WTC11 (cell line): ENCODE measurements around the gene LRRK2. TPM values are rescaled to one million over a fixed set of nuclear protein-coding genes. Genes with fewer than 3 reads are reported as not detected.

Experiments
- ATAC-seq: fragments of 200-7000 bp; cut with Tn5 transposase; 2 replicates; pipeline ENCODE4 v1.10.0; 2021; ENCODE audit warnings: mild to moderate bottlenecking, moderate library complexity
- Bru-seq: library from RNA; stranded (reverse); fragments of 400-500 nt; gene quantifications from one replicate; lab custom pipeline; 2021; lab: Mats Ljungman, UMichigan
- CTCF ChIA-PET: fragments of 300-600 bp; sonication (Branson Sonifier 250); formaldehyde crosslinking; loops from one replicate; lab custom pipeline; 2021; ENCODE audit warnings: antibody characterized with exemption; lab: Charles Lee
- POLR2A ChIA-PET: fragments of 350-600 bp; sonication (Branson Sonifier 250); formaldehyde crosslinking; loops from one replicate; lab custom pipeline; 2021; ENCODE audit warnings: antibody characterized with exemption; lab: Charles Lee
- DNase-seq: peaks from one replicate; pipeline ENCODE4 v3.0.0; 2021; ENCODE audit warnings: low spot score
- H3K27ac Mint-ChIP-seq: 2 replicates; pipeline ENCODE4 v1.8.0; 2021; ENCODE audit warnings: mixed read lengths
- H3K27me3 Mint-ChIP-seq: 2 replicates; pipeline ENCODE4 v1.8.0; 2021; ENCODE audit warnings: low read depth, mild to moderate bottlenecking, moderate library complexity, mixed read lengths
- H3K36me3 Mint-ChIP-seq: 2 replicates; pipeline ENCODE4 v1.8.0; 2021; ENCODE audit warnings: mixed read lengths
- H3K4me1 Mint-ChIP-seq: 2 replicates; pipeline ENCODE4 v1.8.0; 2022; ENCODE audit warnings: mixed read lengths
- H3K4me3 Mint-ChIP-seq: 2 replicates; pipeline ENCODE4 v1.8.0; 2021; ENCODE audit warnings: mild to moderate bottlenecking, moderate library complexity, mixed read lengths
- H3K9me3 Mint-ChIP-seq: 2 replicates; pipeline ENCODE4 v1.8.0; 2021; ENCODE audit warnings: mixed read lengths
- ATF1 ChIP-seq: sonication (generic); formaldehyde crosslinking; IDR thresholded peaks from 2 replicates; pipeline ENCODE4 v1.8.1; 2023; ENCODE audit warnings: mild to moderate bottlenecking, moderate library complexity, missing genetic modification reagents
- E2F5 ChIP-seq: sonication (generic); formaldehyde crosslinking; IDR thresholded peaks from 2 replicates; pipeline ENCODE4 v1.8.1; 2022; ENCODE audit warnings: mild to moderate bottlenecking, moderate library complexity, missing genetic modification reagents
- ESRRA ChIP-seq: sonication (generic); formaldehyde crosslinking; IDR thresholded peaks from 2 replicates; pipeline ENCODE4 v1.8.1; 2022; ENCODE audit warnings: mild to moderate bottlenecking, missing genetic modification reagents, borderline replicate concordance
- ETV6 ChIP-seq: sonication (generic); formaldehyde crosslinking; IDR thresholded peaks from 2 replicates; pipeline ENCODE4 v1.8.1; 2022; ENCODE audit warnings: mild to moderate bottlenecking, missing genetic modification reagents
- FOXK1 ChIP-seq: sonication (generic); formaldehyde crosslinking; IDR thresholded peaks from 2 replicates; pipeline ENCODE4 v1.8.0; 2022; ENCODE audit warnings: mild to moderate bottlenecking, moderate library complexity, missing genetic modification reagents
- JAZF1 ChIP-seq: fragments of 250-450 bp; sonication (Bioruptor Pico); IDR thresholded peaks from 2 replicates; pipeline ENCODE4 v1.9.0; 2021; ENCODE audit warnings: moderate library complexity, mild to moderate bottlenecking, inconsistent platforms
- JUN ChIP-seq: sonication (generic); formaldehyde crosslinking; IDR thresholded peaks from 2 replicates; pipeline ENCODE4 v1.8.0; 2023; ENCODE audit warnings: mild to moderate bottlenecking, missing genetic modification reagents
- MAX ChIP-seq: sonication (generic); formaldehyde crosslinking; IDR thresholded peaks from 2 replicates; pipeline ENCODE4 v1.8.0; 2022; ENCODE audit warnings: mild to moderate bottlenecking, missing genetic modification reagents
- MYBL2 ChIP-seq: sonication (generic); formaldehyde crosslinking; IDR thresholded peaks from 2 replicates; pipeline ENCODE4 v1.8.1; 2023; ENCODE audit warnings: mild to moderate bottlenecking, moderate library complexity, missing genetic modification reagents
- NFYB ChIP-seq: sonication (generic); formaldehyde crosslinking; conservative IDR thresholded peaks from 2 replicates; pipeline ENCODE4 v1.8.0; 2022; ENCODE audit warnings: low read depth, missing genetic modification reagents
- PREB ChIP-seq: sonication (generic); formaldehyde crosslinking; IDR thresholded peaks from 2 replicates; pipeline ENCODE4 v1.8.1; 2022; ENCODE audit warnings: mild to moderate bottlenecking, missing genetic modification reagents, moderate library complexity, borderline replicate concordance
- TP53 ChIP-seq: sonication (generic); formaldehyde crosslinking; IDR thresholded peaks from 2 replicates; pipeline ENCODE4 v1.8.1; 2023; ENCODE audit warnings: mild to moderate bottlenecking, missing genetic modification reagents
- ZBTB43 ChIP-seq: sonication (generic); formaldehyde crosslinking; IDR thresholded peaks from 2 replicates; pipeline ENCODE4 v1.8.1; 2023; ENCODE audit warnings: mild to moderate bottlenecking, missing genetic modification reagents
- ZMAT4 ChIP-seq: fragments of 250-450 bp; sonication (Bioruptor Pico); IDR thresholded peaks from 2 replicates; pipeline ENCODE4 v1.9.0; 2021; ENCODE audit warnings: mild to moderate bottlenecking
- ZNF232 ChIP-seq: sonication (generic); formaldehyde crosslinking; IDR thresholded peaks from 2 replicates; pipeline ENCODE4 v1.8.0; 2022; ENCODE audit warnings: mild to moderate bottlenecking, missing genetic modification reagents
- ZNF423 ChIP-seq: fragments of 250-450 bp; sonication (Bioruptor Pico); IDR thresholded peaks from 2 replicates; pipeline ENCODE4 v2.1.2; 2022; ENCODE audit warnings: mild to moderate bottlenecking, moderate library complexity
- ZNF532 ChIP-seq: fragments of 250-450 bp; sonication (Bioruptor Pico); IDR thresholded peaks from 2 replicates; pipeline ENCODE4 v1.9.0; 2021; ENCODE audit warnings: mild to moderate bottlenecking, borderline replicate concordance
- ZNF671 ChIP-seq: fragments of 250-450 bp; sonication (Bioruptor Pico); IDR thresholded peaks from 2 replicates; pipeline ENCODE4 v1.8.0; 2021; ENCODE audit warnings: mild to moderate bottlenecking
- long read RNA-seq, 3 experiments: library from RNA in 1 of 3; library from capped mRNA in 1 of 3; library from polyadenylated mRNA in 1 of 3; unstranded in 2 of 3; stranded (forward) in 1 of 3; transcript quantifications; one replicate each; pipeline ENCODE4 v2.0.0, GENCODE V29; 2021
- total RNA-seq: library from RNA; stranded (reverse); gene quantifications from 3 replicates; pipeline ENCODE4 v1.2.3, GENCODE V29; 2021
- TF ChIP-seq, protein P1 (sequence below): sonication (generic); formaldehyde crosslinking; IDR thresholded peaks from 2 replicates; pipeline ENCODE4 v1.8.0; 2023; ENCODE audit warnings: missing genetic modification reagents, mild to moderate bottlenecking, borderline replicate concordance
- TF ChIP-seq, protein P2 (sequence below): sonication (generic); formaldehyde crosslinking; conservative IDR thresholded peaks from 2 replicates; pipeline ENCODE4 v1.8.1; 2022; ENCODE audit warnings: mild to moderate bottlenecking, missing genetic modification reagents

Gene LRRK2
- total RNA-seq (0.23 to 0.46 TPM (median 0.46 TPM) in 3 replicates), Bru-seq, nascent RNA (percentile 15 among the genes with signal in this experiment)
- long read RNA-seq, experiment 1, result 0 reads
- long read RNA-seq, experiment 2, result 0 reads
- long read RNA-seq, experiment 3, result 0 reads

DNA sequence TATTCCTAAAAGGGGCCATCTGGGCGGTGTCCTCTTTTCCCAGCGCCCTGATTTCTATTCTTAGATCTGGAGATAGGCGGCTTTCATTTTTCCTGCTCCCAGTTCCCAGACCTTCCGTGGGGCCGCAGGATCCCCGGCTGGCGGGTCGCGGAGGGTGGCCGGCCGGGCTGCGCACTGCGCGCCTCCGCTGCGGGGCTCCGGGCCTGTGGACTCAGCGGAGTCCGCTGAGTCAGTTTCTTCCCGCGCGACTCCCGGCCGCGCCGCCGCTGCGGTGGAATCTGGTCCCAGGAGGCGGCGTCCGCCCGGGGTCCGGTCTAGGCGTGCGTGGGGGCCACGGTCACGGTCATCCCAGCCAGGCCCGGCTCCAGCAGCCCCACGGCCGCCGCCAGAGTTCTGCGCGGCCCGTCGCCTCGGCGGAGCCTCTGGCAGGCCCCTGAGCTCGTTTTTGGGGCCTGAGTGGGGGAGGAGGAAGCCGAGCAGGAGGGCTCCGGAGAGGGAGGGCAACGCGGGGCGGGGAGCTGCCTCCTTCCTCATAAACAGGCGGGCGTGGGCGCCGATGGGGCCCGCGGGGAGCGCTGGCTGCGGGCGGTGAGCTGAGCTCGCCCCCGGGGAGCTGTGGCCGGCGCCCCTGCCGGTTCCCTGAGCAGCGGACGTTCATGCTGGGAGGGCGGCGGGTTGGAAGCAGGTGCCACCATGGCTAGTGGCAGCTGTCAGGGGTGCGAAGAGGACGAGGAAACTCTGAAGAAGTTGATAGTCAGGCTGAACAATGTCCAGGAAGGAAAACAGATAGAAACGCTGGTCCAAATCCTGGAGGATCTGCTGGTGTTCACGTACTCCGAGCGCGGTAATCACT, at the start of gene LRRK2:
Gene LRRK2 (plus strand): TSS at position 559 of the 853 bp plus-strand sequence. CDS start 135 bp downstream, at position 694.
- DNase-seq, result peak; percentile 41
- ChIA-PET CTCF (no interaction called here), POLR2A (no interaction called here)
- Mint-ChIP-seq H3K4me3 (peak within 1 kb of the TSS; percentile 68), H3K9me3 (peaks cover 9% of the 10 kb centered on the region), H3K4me1 (peaks cover 24% of the 10 kb centered on the region), H3K36me3 (no peaks in the 10 kb centered on the region), H3K27me3 (peaks cover 37% of the 10 kb centered on the region), H3K27ac (no peak within 1 kb of the TSS)
- ATAC-seq, result peak; percentile 79
- TF ChIP-seq, protein P1, sequence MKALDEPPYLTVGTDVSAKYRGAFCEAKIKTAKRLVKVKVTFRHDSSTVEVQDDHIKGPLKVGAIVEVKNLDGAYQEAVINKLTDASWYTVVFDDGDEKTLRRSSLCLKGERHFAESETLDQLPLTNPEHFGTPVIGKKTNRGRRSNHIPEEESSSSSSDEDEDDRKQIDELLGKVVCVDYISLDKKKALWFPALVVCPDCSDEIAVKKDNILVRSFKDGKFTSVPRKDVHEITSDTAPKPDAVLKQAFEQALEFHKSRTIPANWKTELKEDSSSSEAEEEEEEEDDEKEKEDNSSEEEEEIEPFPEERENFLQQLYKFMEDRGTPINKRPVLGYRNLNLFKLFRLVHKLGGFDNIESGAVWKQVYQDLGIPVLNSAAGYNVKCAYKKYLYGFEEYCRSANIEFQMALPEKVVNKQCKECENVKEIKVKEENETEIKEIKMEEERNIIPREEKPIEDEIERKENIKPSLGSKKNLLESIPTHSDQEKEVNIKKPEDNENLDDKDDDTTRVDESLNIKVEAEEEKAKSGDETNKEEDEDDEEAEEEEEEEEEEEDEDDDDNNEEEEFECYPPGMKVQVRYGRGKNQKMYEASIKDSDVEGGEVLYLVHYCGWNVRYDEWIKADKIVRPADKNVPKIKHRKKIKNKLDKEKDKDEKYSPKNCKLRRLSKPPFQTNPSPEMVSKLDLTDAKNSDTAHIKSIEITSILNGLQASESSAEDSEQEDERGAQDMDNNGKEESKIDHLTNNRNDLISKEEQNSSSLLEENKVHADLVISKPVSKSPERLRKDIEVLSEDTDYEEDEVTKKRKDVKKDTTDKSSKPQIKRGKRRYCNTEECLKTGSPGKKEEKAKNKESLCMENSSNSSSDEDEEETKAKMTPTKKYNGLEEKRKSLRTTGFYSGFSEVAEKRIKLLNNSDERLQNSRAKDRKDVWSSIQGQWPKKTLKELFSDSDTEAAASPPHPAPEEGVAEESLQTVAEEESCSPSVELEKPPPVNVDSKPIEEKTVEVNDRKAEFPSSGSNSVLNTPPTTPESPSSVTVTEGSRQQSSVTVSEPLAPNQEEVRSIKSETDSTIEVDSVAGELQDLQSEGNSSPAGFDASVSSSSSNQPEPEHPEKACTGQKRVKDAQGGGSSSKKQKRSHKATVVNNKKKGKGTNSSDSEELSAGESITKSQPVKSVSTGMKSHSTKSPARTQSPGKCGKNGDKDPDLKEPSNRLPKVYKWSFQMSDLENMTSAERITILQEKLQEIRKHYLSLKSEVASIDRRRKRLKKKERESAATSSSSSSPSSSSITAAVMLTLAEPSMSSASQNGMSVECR (CRISPR knock-in tag), result peak; percentile 75; the same call in 1 of the 2 replicates
- 0 out of 2 replicates have a peak, but pooled peaks have one; percentile 24 for TF ChIP-seq FOXK1
- no peak for TF ChIP-seq ZMAT4 (CRISPR knock-in tag)
- no peak for TF ChIP-seq ZNF532 (CRISPR knock-in tag)
- TF ChIP-seq ZNF232 (CRISPR knock-in tag), result peak; percentile 68; the same call in 1 of the 2 replicates
- 0 out of 2 replicates have a peak, but pooled peaks have one; percentile 58 for TF ChIP-seq TP53 (CRISPR knock-in tag)
- peak; percentile 93 for TF ChIP-seq MAX (CRISPR knock-in tag)
- TF ChIP-seq ZNF671 (CRISPR knock-in tag), result no peak
- TF ChIP-seq JUN (CRISPR knock-in tag), result peak; percentile 29; the same call in 1 of the 2 replicates
- TF ChIP-seq ATF1 (CRISPR knock-in tag), result no peak
- TF ChIP-seq ZNF423 (CRISPR knock-in tag), result peak; percentile 86
- TF ChIP-seq ETV6 (CRISPR knock-in tag), result 0 out of 2 replicates have a peak, but pooled peaks have one; percentile 52
- TF ChIP-seq JAZF1 (CRISPR knock-in tag), result no peak
- 0 out of 2 replicates have a peak, but pooled peaks have one; percentile 70 for TF ChIP-seq MYBL2
- TF ChIP-seq, protein P2, sequence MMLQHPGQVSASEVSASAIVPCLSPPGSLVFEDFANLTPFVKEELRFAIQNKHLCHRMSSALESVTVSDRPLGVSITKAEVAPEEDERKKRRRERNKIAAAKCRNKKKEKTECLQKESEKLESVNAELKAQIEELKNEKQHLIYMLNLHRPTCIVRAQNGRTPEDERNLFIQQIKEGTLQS (CRISPR knock-in tag), result no peak
- TF ChIP-seq PREB, result no peak
- peak; percentile 32; the same call in 1 of the 2 replicates for TF ChIP-seq ESRRA (CRISPR knock-in tag)
- TF ChIP-seq NFYB (CRISPR knock-in tag), result no peak
- peak; percentile 62; the same call in 1 of the 2 replicates for TF ChIP-seq E2F5 (CRISPR knock-in tag)
- peak; percentile 55; the same call in 1 of the 2 replicates for TF ChIP-seq ZBTB43 (CRISPR knock-in tag)
